HepG2 (cell line): ENCODE measurements around the gene OXLD1. TPM values are rescaled to one million over a fixed set of nuclear protein-coding genes. Genes with fewer than 3 reads are reported as not detected.
A peak's percentile ranks its signal among the peaks of the same experiment; 100 is the strongest.

Source experiments
- ATF7-NPFF ChIP-seq: sonication (generic); formaldehyde crosslinking; IDR thresholded peaks from 2 replicates; pipeline ENCODE4 v1.8.1; 2023; ENCODE audit warnings: mild to moderate bottlenecking, low read depth, missing genetic modification reagents, moderate library complexity
- DMAP1 ChIP-seq: IDR thresholded peaks from 2 replicates; pipeline ENCODE4 v1.6.1; 2016
- DNMT1 ChIP-seq: sonication (generic); formaldehyde crosslinking; IDR thresholded peaks from 2 replicates; pipeline ENCODE4 v1.5.1; 2020; ENCODE audit warnings: mild to moderate bottlenecking, missing genetic modification reagents
- EHMT2 ChIP-seq: fragments of 200-600 bp; sonication (generic); IDR thresholded peaks from 2 replicates; pipeline ENCODE4 v1.7.0; 2017; ENCODE audit warnings: antibody characterized with exemption, low read depth, low read length, borderline replicate concordance
- ELF3 ChIP-seq: IDR thresholded peaks from 2 replicates; pipeline ENCODE4 v1.6.1; 2016; ENCODE audit warnings: missing genetic modification reagents, missing compliant biosample characterization
- FOSL2 ChIP-seq: sonication (generic); formaldehyde crosslinking; IDR thresholded peaks from 2 replicates; pipeline ENCODE4 v1.4.0; 2020; ENCODE audit warnings: missing genetic modification reagents
- GTF3A ChIP-seq: sonication (generic); formaldehyde crosslinking; conservative IDR thresholded peaks from 2 replicates; pipeline ENCODE4 v1.4.0; 2020; ENCODE audit warnings: mild to moderate bottlenecking, missing genetic modification reagents
- HDAC2 ChIP-seq: sonication (generic); formaldehyde crosslinking; IDR thresholded peaks from 2 replicates; pipeline ENCODE4 v1.4.0; 2020; ENCODE audit warnings: missing genetic modification reagents
- IKZF1 ChIP-seq: fragments of 450-650 bp; IDR thresholded peaks from 2 replicates; pipeline ENCODE4 v1.7.1; 2016
- KAT7 ChIP-seq: IDR thresholded peaks from 2 replicates; pipeline ENCODE4 v1.6.1; 2018; ENCODE audit warnings: borderline replicate concordance, missing compliant biosample characterization
- NCOA2 ChIP-seq: sonication (generic); formaldehyde crosslinking; IDR thresholded peaks from 2 replicates; pipeline ENCODE4 v1.8.0; 2022; ENCODE audit warnings: inconsistent platforms
- RARA ChIP-seq: IDR thresholded peaks from 2 replicates; pipeline ENCODE4 v1.6.1; 2016; ENCODE audit warnings: missing genetic modification reagents, missing compliant biosample characterization
- REXO4 ChIP-seq: sonication (generic); formaldehyde crosslinking; IDR thresholded peaks from 2 replicates; pipeline ENCODE4 v1.8.0; 2022; ENCODE audit warnings: missing genetic modification reagents, mild to moderate bottlenecking, borderline replicate concordance
- RNF2 ChIP-seq: fragments of 450-650 bp; conservative IDR thresholded peaks from 2 replicates; pipeline ENCODE4 v1.6.1; 2016; ENCODE audit warnings: low read depth
- SMC3 ChIP-seq: IDR thresholded peaks from 2 replicates; pipeline ENCODE4 v1.6.1; 2011; ENCODE audit warnings: low read length, improper control_type of control experiment
- SNRNP70 ChIP-seq: fragments of 200-400 bp; formaldehyde crosslinking; IDR thresholded peaks from 2 replicates; pipeline ENCODE4 v1.6.1; 2017; ENCODE audit warnings: mild to moderate bottlenecking, low read depth, low read length, moderate library complexity
- WIZ ChIP-seq: sonication (generic); formaldehyde crosslinking; IDR thresholded peaks from 2 replicates; pipeline ENCODE4 v1.5.1; 2020; ENCODE audit warnings: mild to moderate bottlenecking, missing genetic modification reagents
- ZNF547 ChIP-seq: sonication (generic); formaldehyde crosslinking; IDR thresholded peaks from 2 replicates; pipeline ENCODE4 v1.5.1; 2020; ENCODE audit warnings: mild to moderate bottlenecking, missing genetic modification reagents
- ZNF761 ChIP-seq: sonication (generic); formaldehyde crosslinking; conservative IDR thresholded peaks from 2 replicates; pipeline ENCODE4 v1.4.0; 2020; ENCODE audit warnings: mild to moderate bottlenecking, missing genetic modification reagents
- ZNF891 ChIP-seq: sonication (generic); formaldehyde crosslinking; IDR thresholded peaks from 2 replicates; pipeline ENCODE4 v1.5.0; 2020; ENCODE audit warnings: mild to moderate bottlenecking, missing genetic modification reagents
- ZSCAN31 ChIP-seq: sonication (generic); formaldehyde crosslinking; IDR thresholded peaks from 2 replicates; pipeline ENCODE4 v1.5.0; 2020; ENCODE audit warnings: low read depth, mild to moderate bottlenecking, missing genetic modification reagents
- polyA plus RNA-seq, 8 experiments: library from polyadenylated mRNA; depleted of rRNA in 3 of 8; stranded (reverse) in 7 of 8; unstranded in 1 of 8; fragments of >200 nt; fragmentation: Illumina TruSeq in 4 of 8; extraction: Trizol in 4 of 8; gene quantifications; 2 replicates each; pipeline versions ENCODE4 v1.2.1 to v1.2.3, GENCODE V29; 2011 to 2016; ENCODE audit warnings: low read depth in 4 of 8, missing spikeins in 1 of 8, mixed read lengths in 1 of 8; ENCODE audit not compliant: insufficient read depth in 1 of 8
- total RNA-seq, 5 experiments: library from RNA; depleted of rRNA; stranded (reverse); fragments of >200 nt; fragmentation: Illumina TruSeq; extraction: Trizol; gene quantifications; 2 replicates each; pipeline ENCODE4 v1.2.3, GENCODE V29; 2016; ENCODE audit warnings: low read depth in 1 of 5
- TF ChIP-seq, protein P1 (sequence below): sonication (generic); formaldehyde crosslinking; IDR thresholded peaks from 2 replicates; pipeline ENCODE4 v1.4.0; 2020; ENCODE audit warnings: missing genetic modification reagents
- TF ChIP-seq, protein P2 (sequence below): sonication (generic); formaldehyde crosslinking; IDR thresholded peaks from 2 replicates; pipeline ENCODE4 v1.8.0; 2022; ENCODE audit warnings: missing genetic modification reagents, mild to moderate bottlenecking, moderate library complexity, borderline replicate concordance
- TF ChIP-seq, protein P3 (sequence below): IDR thresholded peaks from 2 replicates; pipeline ENCODE4 v1.6.1; 2016; ENCODE audit warnings: missing compliant biosample characterization, missing genetic modification reagents, borderline replicate concordance

OXLD1 gene
- total and polyA plus RNA-seq, 2 of the 13 experiments (the other 11 are each of a cell fraction or from before 2014, with no cell fraction given): 27.1 to 37.5 TPM

DNA sequence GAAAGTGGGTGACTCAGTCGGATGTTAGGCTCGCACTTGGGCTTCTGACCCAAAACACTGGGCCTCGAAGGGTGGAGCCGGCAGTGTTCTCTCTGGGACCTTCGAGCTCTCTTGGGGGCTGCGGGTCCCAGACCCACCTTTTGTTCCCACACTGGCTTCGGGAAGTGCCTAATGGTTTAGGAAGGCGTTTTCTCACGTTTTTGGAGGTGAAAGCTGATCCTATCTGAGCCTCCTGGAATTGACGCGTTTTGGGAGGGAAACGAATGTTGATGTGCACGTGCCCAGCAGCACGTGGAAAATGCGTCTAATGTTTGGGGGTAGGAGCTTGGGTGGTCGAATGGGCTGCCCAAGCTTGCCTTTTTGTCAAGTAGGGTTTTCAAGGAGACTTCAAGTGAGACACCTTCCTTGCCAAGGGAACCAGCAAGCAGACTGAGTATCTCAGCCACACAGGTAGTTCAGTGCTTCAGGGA, 18.1 kb upstream of the OXLD1 start (continued):
- TF ChIP-seq, protein P1, sequence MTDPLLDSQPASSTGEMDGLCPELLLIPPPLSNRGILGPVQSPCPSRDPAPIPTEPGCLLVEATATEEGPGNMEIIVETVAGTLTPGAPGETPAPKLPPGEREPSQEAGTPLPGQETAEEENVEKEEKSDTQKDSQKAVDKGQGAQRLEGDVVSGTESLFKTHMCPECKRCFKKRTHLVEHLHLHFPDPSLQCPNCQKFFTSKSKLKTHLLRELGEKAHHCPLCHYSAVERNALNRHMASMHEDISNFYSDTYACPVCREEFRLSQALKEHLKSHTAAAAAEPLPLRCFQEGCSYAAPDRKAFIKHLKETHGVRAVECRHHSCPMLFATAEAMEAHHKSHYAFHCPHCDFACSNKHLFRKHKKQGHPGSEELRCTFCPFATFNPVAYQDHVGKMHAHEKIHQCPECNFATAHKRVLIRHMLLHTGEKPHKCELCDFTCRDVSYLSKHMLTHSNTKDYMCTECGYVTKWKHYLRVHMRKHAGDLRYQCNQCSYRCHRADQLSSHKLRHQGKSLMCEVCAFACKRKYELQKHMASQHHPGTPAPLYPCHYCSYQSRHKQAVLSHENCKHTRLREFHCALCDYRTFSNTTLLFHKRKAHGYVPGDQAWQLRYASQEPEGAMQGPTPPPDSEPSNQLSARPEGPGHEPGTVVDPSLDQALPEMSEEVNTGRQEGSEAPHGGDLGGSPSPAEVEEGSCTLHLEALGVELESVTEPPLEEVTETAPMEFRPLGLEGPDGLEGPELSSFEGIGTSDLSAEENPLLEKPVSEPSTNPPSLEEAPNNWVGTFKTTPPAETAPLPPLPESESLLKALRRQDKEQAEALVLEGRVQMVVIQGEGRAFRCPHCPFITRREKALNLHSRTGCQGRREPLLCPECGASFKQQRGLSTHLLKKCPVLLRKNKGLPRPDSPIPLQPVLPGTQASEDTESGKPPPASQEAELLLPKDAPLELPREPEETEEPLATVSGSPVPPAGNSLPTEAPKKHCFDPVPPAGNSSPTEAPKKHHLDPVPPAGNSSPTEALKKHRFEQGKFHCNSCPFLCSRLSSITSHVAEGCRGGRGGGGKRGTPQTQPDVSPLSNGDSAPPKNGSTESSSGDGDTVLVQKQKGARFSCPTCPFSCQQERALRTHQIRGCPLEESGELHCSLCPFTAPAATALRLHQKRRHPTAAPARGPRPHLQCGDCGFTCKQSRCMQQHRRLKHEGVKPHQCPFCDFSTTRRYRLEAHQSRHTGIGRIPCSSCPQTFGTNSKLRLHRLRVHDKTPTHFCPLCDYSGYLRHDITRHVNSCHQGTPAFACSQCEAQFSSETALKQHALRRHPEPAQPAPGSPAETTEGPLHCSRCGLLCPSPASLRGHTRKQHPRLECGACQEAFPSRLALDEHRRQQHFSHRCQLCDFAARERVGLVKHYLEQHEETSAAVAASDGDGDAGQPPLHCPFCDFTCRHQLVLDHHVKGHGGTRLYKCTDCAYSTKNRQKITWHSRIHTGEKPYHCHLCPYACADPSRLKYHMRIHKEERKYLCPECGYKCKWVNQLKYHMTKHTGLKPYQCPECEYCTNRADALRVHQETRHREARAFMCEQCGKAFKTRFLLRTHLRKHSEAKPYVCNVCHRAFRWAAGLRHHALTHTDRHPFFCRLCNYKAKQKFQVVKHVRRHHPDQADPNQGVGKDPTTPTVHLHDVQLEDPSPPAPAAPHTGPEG (CRISPR knock-in tag): peak; percentile 13
- TF ChIP-seq SNRNP70 (no peak), IKZF1 (no peak), HDAC2 (CRISPR knock-in tag) (peak; percentile 23; the same call in 1 of the 2 replicates), KAT7 (no peak), REXO4 (no peak), RARA (no peak), DMAP1 (0 out of 2 replicates have a peak, but pooled peaks have one; percentile 24), RNF2 (peak; percentile 71; the same call in 1 of the 2 replicates), NCOA2 (CRISPR knock-in tag) (no peak), ZNF547 (CRISPR knock-in tag) (no peak), ZSCAN31 (CRISPR knock-in tag) (no peak), ZNF761 (no peak), ATF7-NPFF (0 out of 2 replicates have a peak, but pooled peaks have one; percentile 16), ELF3 (no peak), FOSL2 (CRISPR knock-in tag) (peak; percentile 54; the same call in 1 of the 2 replicates), GTF3A (CRISPR knock-in tag) (0 out of 2 replicates have a peak, but pooled peaks have one; percentile 6), ZNF891 (CRISPR knock-in tag) (no peak), EHMT2 (no peak), DNMT1 (CRISPR knock-in tag) (peak; percentile 6; the same call in 1 of the 2 replicates), WIZ (CRISPR knock-in tag) (no peak), SMC3 (no peak)
- TF ChIP-seq, protein P2, sequence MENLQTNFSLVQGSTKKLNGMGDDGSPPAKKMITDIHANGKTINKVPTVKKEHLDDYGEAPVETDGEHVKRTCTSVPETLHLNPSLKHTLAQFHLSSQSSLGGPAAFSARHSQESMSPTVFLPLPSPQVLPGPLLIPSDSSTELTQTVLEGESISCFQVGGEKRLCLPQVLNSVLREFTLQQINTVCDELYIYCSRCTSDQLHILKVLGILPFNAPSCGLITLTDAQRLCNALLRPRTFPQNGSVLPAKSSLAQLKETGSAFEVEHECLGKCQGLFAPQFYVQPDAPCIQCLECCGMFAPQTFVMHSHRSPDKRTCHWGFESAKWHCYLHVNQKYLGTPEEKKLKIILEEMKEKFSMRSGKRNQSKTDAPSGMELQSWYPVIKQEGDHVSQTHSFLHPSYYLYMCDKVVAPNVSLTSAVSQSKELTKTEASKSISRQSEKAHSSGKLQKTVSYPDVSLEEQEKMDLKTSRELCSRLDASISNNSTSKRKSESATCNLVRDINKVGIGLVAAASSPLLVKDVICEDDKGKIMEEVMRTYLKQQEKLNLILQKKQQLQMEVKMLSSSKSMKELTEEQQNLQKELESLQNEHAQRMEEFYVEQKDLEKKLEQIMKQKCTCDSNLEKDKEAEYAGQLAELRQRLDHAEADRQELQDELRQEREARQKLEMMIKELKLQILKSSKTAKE: peak; percentile 26; the same call in 1 of the 2 replicates
- TF ChIP-seq, protein P3, sequence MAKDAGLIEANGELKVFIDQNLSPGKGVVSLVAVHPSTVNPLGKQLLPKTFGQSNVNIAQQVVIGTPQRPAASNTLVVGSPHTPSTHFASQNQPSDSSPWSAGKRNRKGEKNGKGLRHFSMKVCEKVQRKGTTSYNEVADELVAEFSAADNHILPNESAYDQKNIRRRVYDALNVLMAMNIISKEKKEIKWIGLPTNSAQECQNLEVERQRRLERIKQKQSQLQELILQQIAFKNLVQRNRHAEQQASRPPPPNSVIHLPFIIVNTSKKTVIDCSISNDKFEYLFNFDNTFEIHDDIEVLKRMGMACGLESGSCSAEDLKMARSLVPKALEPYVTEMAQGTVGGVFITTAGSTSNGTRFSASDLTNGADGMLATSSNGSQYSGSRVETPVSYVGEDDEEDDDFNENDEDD (CRISPR knock-in tag): peak; percentile 80
